Spleen (tissue), 7 donors: ENCODE data around the gene EXOSC2.

Experiments
- POLR2AphosphoS5 ChIP-seq, 3 donors: sonication (generic); formaldehyde crosslinking; IDR thresholded peaks; one replicate each; pipeline ENCODE4 v1.5.1; 2017; ENCODE audit warnings: antibody characterized with exemption in 3 of 3
- TF ChIP-seq, protein P1 (sequence below), 11 experiments: fragments of 200-600 bp in 7 of 11; fragments of 450-650 bp in 4 of 11; sonication (generic) in 4 of 11; IDR thresholded peaks in 8 of 11; conservative IDR thresholded peaks in 3 of 11; 1 replicate in 7 of 11; 2 replicates in 4 of 11; pipeline versions ENCODE4 v1.4.0 to v1.8.0; 2016 to 2021; ENCODE audit warnings: antibody characterized with exemption in 11 of 11, inconsistent platforms in 4 of 11, mild to moderate bottlenecking in 1 of 11
- donor health status: DM: no; HTN: no; CAD: no; lungs with moderate emphysema.
- donor health status: DM: no; HTN: no; CAD: no.
- donor health status: DM: no; HTN: no; CAD: no.

DNA sequence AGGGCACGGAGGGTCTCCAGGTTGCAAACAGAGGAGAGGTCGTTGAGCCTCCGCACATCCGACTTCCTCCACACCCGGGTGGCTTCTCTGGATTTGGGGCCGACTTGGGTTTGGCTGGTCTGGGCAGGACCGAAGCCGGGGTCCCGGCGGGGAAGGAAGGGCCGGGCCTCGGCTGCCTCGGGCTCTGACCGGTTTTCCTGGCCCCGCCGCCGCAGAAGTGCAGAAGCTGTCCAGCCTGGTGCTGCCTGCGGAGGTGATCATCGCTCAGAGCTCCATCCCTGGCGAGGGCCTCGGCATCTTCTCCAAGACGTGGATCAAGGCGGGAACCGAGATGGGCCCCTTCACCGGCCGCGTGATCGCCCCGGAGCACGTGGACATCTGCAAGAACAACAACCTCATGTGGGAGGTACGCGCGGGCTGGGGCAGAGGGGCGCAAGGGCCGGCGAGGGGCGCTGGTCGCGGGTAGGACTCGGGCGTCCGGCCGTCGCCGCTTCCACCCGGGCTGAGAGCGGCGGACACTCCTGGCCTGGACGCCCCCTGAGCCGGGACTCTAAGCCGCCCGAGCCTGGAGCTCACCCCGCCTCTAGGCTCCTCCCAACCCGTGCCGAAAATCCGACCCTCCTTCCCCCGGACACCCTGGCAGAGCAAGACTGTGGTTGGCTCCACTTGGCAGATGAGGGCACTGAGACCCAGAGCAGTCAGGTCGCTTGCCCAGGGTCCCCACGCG, 27.0 kb upstream of the EXOSC2 start:
- TF ChIP-seq, protein P1, sequence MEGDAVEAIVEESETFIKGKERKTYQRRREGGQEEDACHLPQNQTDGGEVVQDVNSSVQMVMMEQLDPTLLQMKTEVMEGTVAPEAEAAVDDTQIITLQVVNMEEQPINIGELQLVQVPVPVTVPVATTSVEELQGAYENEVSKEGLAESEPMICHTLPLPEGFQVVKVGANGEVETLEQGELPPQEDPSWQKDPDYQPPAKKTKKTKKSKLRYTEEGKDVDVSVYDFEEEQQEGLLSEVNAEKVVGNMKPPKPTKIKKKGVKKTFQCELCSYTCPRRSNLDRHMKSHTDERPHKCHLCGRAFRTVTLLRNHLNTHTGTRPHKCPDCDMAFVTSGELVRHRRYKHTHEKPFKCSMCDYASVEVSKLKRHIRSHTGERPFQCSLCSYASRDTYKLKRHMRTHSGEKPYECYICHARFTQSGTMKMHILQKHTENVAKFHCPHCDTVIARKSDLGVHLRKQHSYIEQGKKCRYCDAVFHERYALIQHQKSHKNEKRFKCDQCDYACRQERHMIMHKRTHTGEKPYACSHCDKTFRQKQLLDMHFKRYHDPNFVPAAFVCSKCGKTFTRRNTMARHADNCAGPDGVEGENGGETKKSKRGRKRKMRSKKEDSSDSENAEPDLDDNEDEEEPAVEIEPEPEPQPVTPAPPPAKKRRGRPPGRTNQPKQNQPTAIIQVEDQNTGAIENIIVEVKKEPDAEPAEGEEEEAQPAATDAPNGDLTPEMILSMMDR (IDR thresholded peaks at IDR 0.05 in 8 of 11, conservative IDR thresholded peaks at IDR 0.05 in 3 of 11) = no peak
- no peak for TF ChIP-seq POLR2AphosphoS5 (IDR thresholded peaks at IDR 0.05)
